ENCODE measurements around the gene EGLN3.
"Not testable (repeated sequence)": the region's sequence is repeated elsewhere in the genome, so short reads cannot be mapped to it uniquely, and the experiment has no call there.

Gene EGLN3

DNA sequence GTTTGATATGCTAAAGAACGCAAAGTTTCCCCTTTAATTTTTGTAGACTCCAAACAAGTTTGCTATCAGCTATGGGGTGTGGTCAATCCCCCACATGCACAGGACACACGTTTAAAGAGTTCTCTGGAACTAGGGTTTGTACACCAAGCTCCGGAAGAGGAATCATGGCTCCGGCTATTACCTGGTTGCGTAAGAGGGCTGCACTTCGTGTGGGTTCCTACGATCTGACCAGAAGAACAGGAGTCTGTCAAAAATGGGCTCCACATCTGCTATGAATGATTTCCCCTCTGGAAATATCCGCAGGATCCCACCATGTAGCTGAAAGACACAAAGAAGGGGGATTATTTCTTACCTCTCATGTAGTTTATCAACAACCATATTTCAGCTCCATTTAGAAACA, 22.0 kb downstream of the EGLN3 start:
- TF ChIP-seq, protein P1, sequence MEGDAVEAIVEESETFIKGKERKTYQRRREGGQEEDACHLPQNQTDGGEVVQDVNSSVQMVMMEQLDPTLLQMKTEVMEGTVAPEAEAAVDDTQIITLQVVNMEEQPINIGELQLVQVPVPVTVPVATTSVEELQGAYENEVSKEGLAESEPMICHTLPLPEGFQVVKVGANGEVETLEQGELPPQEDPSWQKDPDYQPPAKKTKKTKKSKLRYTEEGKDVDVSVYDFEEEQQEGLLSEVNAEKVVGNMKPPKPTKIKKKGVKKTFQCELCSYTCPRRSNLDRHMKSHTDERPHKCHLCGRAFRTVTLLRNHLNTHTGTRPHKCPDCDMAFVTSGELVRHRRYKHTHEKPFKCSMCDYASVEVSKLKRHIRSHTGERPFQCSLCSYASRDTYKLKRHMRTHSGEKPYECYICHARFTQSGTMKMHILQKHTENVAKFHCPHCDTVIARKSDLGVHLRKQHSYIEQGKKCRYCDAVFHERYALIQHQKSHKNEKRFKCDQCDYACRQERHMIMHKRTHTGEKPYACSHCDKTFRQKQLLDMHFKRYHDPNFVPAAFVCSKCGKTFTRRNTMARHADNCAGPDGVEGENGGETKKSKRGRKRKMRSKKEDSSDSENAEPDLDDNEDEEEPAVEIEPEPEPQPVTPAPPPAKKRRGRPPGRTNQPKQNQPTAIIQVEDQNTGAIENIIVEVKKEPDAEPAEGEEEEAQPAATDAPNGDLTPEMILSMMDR (conservative IDR thresholded peaks at IDR 0.05; ENCODE audit: low read depth): no peak
- POLR2A ChIA-PET (ENCODE audit: low non-redundant PET): no interaction called here
- H3K27ac ChIP-seq: no peak overlapping the region
- DNase-seq (ENCODE audit: low spot score): no peak
- CTCF ChIA-PET: interaction anchor here (0.6 kb wide), 1 partner anchor 11 kb away, joined by 3 read pairs; no protein-coding TSS in a partner anchor

DNA sequence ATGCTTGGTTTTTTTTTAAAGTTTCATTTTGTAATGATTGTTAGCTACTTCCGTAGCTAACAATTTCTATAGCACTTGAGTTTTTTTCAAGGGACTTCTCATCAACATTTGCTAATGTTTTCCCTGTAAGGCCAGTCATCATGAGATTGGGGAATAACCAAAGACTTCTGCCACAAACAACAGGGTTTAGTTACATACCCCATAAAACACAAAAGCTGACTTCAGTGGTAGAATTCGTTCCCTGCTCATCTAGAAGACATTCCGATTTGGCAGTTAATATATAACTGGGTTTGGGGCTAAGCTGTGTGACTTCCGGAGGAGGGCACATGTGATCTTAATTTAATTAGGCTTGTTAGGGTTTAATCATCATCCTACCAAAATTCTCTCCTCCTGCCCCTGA, 22.9 kb downstream of the EGLN3 start:
- no peak for DNase-seq (ENCODE audit: low spot score)
- no peak overlapping the region for H3K27ac ChIP-seq
- ChIA-PET POLR2A (ENCODE audit: low non-redundant PET) (no interaction called here), CTCF (interaction anchor here (0.6 to 0.7 kb wide), 3 partner anchors 106 to 952 kb away, joined by 3 to 4 read pairs (median 3); no protein-coding TSS in a partner anchor)
- TF ChIP-seq, protein P1 (conservative IDR thresholded peaks at IDR 0.05; ENCODE audit: low read depth): no peak

DNA sequence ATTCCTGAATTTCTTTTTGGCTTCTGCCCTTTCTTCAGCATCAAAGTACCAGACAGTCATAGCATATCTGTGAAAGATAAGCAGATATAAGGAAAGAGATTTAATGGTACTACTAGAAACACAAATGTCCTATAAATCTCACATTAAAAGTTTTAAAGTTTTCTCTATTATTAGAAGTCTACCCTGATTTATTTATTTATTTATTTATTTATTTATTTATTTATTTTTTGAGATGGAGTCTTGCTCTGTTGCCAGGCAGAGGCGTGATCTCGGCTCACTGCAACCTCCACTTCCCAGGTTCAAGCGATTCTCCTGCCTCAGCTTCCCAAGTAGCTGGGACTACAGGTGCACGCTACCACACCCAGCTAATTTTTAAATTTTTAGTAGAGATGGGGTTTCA, 23.9 kb downstream of the EGLN3 start:
- H3K27ac ChIP-seq; DNase-seq (ENCODE audit: low spot score); CTCF ChIA-PET: not testable (repeated sequence)
- POLR2A ChIA-PET (ENCODE audit: low non-redundant PET): interaction anchor here (0.5 kb wide), 1 partner anchor 133 kb away, joined by 4 read pairs; no protein-coding TSS in a partner anchor

DNA sequence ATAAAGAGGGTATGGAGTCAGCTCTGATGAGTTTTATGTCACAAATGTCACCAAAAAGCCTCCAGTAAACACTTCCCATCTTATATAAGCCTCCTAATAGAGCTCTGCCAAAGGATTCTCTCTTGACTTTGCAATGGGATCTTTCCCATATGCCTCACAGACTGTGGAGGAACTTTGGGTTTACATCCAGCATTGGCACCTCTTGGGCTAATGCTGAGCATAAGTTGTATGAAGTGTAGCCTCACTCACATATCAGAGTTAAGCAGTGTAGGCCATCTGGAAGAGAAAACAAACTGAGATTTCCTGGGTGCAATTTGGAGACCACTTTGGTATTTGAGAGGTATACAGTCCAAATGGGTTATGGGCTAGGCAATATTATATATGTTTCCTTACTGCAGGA, 24.9 kb downstream of the EGLN3 start:
- no peak overlapping the region for H3K27ac ChIP-seq
- POLR2A ChIA-PET (ENCODE audit: low non-redundant PET): no interaction called here
- no peak for DNase-seq (ENCODE audit: low spot score)
- CTCF ChIA-PET: no interaction called here
- TF ChIP-seq, protein P1 (conservative IDR thresholded peaks at IDR 0.05; ENCODE audit: low read depth): no peak

DNA sequence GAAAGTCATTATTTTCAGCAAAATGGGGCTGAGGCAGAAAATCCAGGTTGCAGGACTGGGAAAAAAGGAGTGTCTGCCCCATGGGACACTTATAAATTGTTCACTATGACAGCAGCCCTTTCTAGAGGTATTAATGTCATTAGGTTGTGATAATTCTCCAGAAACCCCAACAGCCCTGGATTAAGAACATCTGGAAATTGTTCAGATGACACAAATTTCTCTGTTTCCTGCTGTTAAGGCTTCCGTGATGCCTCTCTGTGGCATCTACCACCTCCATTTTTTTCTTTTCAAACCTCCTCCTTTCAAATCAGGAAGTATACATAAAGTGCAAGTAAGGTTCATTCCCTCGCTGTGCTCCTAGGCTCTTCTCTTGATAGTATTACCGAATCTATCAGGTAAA, 25.6 kb downstream of the EGLN3 start:
- no peak overlapping the region for H3K27ac ChIP-seq
- ChIA-PET POLR2A (ENCODE audit: low non-redundant PET) (no interaction called here), CTCF (interaction anchor here (0.6 kb wide), 1 partner anchor 140 kb away, joined by 3 read pairs; no protein-coding TSS in a partner anchor)
- no peak for DNase-seq (ENCODE audit: low spot score)
- TF ChIP-seq, protein P1 (conservative IDR thresholded peaks at IDR 0.05; ENCODE audit: low read depth): no peak

DNA sequence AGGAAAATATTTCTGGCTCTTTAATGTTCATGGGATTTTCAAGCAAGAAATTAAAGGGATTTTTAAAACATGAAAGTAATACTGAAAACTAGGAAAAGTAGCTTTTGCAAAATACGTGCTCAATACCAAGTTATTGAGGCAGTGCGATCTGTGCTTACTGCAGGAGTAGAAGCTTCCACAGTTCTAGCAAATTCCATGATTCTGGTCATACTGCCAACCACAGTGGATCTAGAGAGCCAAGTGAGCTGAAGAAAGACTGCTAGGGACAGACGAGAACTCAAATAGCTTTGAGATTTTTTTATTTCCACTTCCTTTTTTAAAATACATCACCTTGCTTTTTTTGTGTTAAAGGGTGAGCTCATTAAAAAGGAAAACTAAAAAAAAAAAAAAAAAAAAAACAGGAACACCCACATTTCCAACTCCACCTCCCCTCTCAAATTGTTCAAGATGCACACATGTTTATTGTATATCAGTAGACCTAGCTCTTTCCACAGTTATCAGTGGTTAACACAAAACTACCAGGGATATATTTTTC, 26.2 kb downstream of the EGLN3 start:
- TF ChIP-seq, protein P1 (conservative IDR thresholded peaks at IDR 0.05; ENCODE audit: low read depth): no peak
- H3K27ac ChIP-seq: no peak overlapping the region
- no peak for DNase-seq (ENCODE audit: low spot score)
- CTCF ChIA-PET: interaction anchor here (0.6 kb wide), 1 partner anchor 141 kb away, joined by 3 read pairs; no protein-coding TSS in a partner anchor
- POLR2A ChIA-PET (ENCODE audit: low non-redundant PET): interaction anchor here (0.6 kb wide), 1 partner anchor 110 kb away, joined by 5 read pairs; no protein-coding TSS in a partner anchor

DNA sequence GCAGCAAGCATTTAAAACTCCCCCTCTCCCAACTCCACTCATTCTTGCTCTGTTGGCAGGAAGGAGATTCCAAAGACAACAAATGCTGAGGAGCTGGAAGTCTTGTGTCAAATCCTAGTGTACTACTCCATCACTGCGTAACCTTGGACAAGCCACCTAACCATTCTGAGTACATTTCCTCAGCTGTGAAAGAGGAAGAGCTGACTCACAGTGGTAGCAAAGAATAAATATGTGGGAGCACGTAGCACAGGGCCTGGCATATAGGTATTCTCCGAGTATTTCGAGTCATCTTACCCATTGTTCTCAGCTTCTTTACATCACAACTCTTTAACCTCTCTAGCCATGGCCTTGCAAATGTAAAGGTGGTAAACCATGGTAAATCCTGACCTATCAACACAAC, 28.7 kb downstream of the EGLN3 start:
- TF ChIP-seq, protein P1 (conservative IDR thresholded peaks at IDR 0.05; ENCODE audit: low read depth): no peak
- ChIA-PET POLR2A (ENCODE audit: low non-redundant PET) (no interaction called here), CTCF (no interaction called here)

More for the DNA sequence above, 28.7 kb downstream of the EGLN3 start:
- H3K27ac ChIP-seq: no peak overlapping the region
- no peak for DNase-seq (ENCODE audit: low spot score)

Measured in RWPE1 (cell line).